ENCODE results near the gene ITPR1.

Gene ITPR1

GRCh38 chr3:4672725-4673275, 179.7 kb downstream of the ITPR1 start:
- Histone ChIP-seq H3K9me3 (ENCODE audit: control extremely low read depth in 1 of 5, control insufficient read depth in 4 of 5, insufficient read depth in 2 of 5, low read depth in 1 of 5, low read length in 4 of 5) (no peaks in the 10 kb centered on the region), H3K4me3 (ENCODE audit: control insufficient read depth in 1 of 7, extremely low read depth in 1 of 7, insufficient read depth in 4 of 7, low read depth in 2 of 7, low read length in 6 of 7) (no peak overlapping the region), H3K27me3 (replicated peaks in 2 of 5; ENCODE audit: control insufficient read depth in 4 of 5, insufficient read depth in 5 of 5, low read length in 4 of 5) (no peaks in the 10 kb centered on the region), H3K4me1 (ENCODE audit: control extremely low read depth in 1 of 4, control insufficient read depth in 4 of 4, insufficient read depth in 4 of 4, low read length in 3 of 4) (no peaks in the 10 kb centered on the region), H3K36me3 (ENCODE audit: control insufficient read depth in 4 of 4, insufficient read depth in 4 of 4, low read length in 3 of 4) (peaks cover 24 to 95% (median 63%) of the 10 kb centered on the region in 4 experiments), H3K27ac (ENCODE audit: insufficient read depth in 1 of 2, low read depth in 1 of 2, low read length in 2 of 2, poor library complexity in 1 of 2, severe bottlenecking in 2 of 2) (no peak overlapping the region)
- WGBS (ENCODE audit: insufficient coverage) = 97% methylated on average over 11 of the region's 11 CpGs
- POLR2A ChIA-PET = interaction anchor here (0.6 kb wide), 1 partner anchor 359 kb away, joined by 3 read pairs; no protein-coding TSS in a partner anchor
- DNase-seq = no peak
- CTCF ChIA-PET = interaction anchor here (1.3 to 4.5 kb wide), 3 partner anchors 8 to 12 kb away, joined by 3 to 33 read pairs (median 5); no protein-coding TSS in a partner anchor

- CTCF ChIA-PET = interaction anchor here (1.1 to 4.5 kb wide), 6 partner anchors 9 to 323 kb away, joined by 3 to 33 read pairs (median 5); no protein-coding TSS in a partner anchor
- no peaks in the 10 kb centered on the region for H3K9me3 ChIP-seq (ENCODE audit: control extremely low read depth in 1 of 5, control insufficient read depth in 4 of 5, insufficient read depth in 2 of 5, low read depth in 1 of 5, low read length in 4 of 5)
- POLR2A ChIA-PET = interaction anchor here (0.6 kb wide), 1 partner anchor 401 kb away, joined by 3 read pairs; no protein-coding TSS in a partner anchor
- peaks cover 19 to 95% (median 66%) of the 10 kb centered on the region in 4 experiments for H3K36me3 ChIP-seq (ENCODE audit: control insufficient read depth in 4 of 4, insufficient read depth in 4 of 4, low read length in 3 of 4)
- WGBS (ENCODE audit: insufficient coverage) = 100% methylated on average over 1 of the region's 2 CpGs
- DNase-seq = no peak
- H3K27ac ChIP-seq (ENCODE audit: insufficient read depth in 1 of 2, low read depth in 1 of 2, low read length in 2 of 2, poor library complexity in 1 of 2, severe bottlenecking in 2 of 2) = no peak overlapping the region
- no peaks in the 10 kb centered on the region for H3K27me3 ChIP-seq (replicated peaks in 2 of 5; ENCODE audit: control insufficient read depth in 4 of 5, insufficient read depth in 5 of 5, low read length in 4 of 5)
- no peak overlapping the region for H3K4me3 ChIP-seq (ENCODE audit: control insufficient read depth in 1 of 7, extremely low read depth in 1 of 7, insufficient read depth in 4 of 7, low read depth in 2 of 7, low read length in 6 of 7)
- H3K4me1 ChIP-seq (ENCODE audit: control extremely low read depth in 1 of 4, control insufficient read depth in 4 of 4, insufficient read depth in 4 of 4, low read length in 3 of 4) = no peaks in the 10 kb centered on the region
Observed at GRCh38 chr3:4674216-4674615, 181.1 kb downstream of the ITPR1 start.

GRCh38 chr3:4675704-4676103, 182.6 kb downstream of the ITPR1 start:
- H3K36me3 ChIP-seq (ENCODE audit: control insufficient read depth in 4 of 4, insufficient read depth in 4 of 4, low read length in 3 of 4) = peaks cover 15 to 95% (median 65%) of the 10 kb centered on the region in 4 experiments
- CTCF ChIA-PET = interaction anchor here (2.1 to 4.5 kb wide), 2 partner anchors 9 to 42 kb away, joined by 6 to 33 read pairs; no protein-coding TSS in a partner anchor

GRCh38 chr3:4678320-4678719, 185.2 kb downstream of the ITPR1 start:
- ChIA-PET POLR2A (no interaction called here), CTCF (interaction anchor here (1.5 kb wide), 2 partner anchors 9 to 17 kb away, joined by 3 to 4 read pairs; no protein-coding TSS in a partner anchor)
- H3K9me3 ChIP-seq (ENCODE audit: control extremely low read depth in 1 of 5, control insufficient read depth in 4 of 5, insufficient read depth in 2 of 5, low read depth in 1 of 5, low read length in 4 of 5) = no peaks in the 10 kb centered on the region
- no peak overlapping the region for H3K4me3 ChIP-seq (ENCODE audit: control insufficient read depth in 1 of 7, extremely low read depth in 1 of 7, insufficient read depth in 4 of 7, low read depth in 2 of 7, low read length in 6 of 7)
- H3K27me3 ChIP-seq (replicated peaks in 2 of 5; ENCODE audit: control insufficient read depth in 4 of 5, insufficient read depth in 5 of 5, low read length in 4 of 5) = no peaks in the 10 kb centered on the region
- peaks cover 12 to 95% (median 63%) of the 10 kb centered on the region in 4 experiments for H3K36me3 ChIP-seq (ENCODE audit: control insufficient read depth in 4 of 4, insufficient read depth in 4 of 4, low read length in 3 of 4)
- 95% methylated on average over 9 of the region's 10 CpGs for WGBS (ENCODE audit: insufficient coverage)
- H3K27ac ChIP-seq (ENCODE audit: insufficient read depth in 1 of 2, low read depth in 1 of 2, low read length in 2 of 2, poor library complexity in 1 of 2, severe bottlenecking in 2 of 2) = no peak overlapping the region
- no peak for DNase-seq
- no peaks in the 10 kb centered on the region for H3K4me1 ChIP-seq (ENCODE audit: control extremely low read depth in 1 of 4, control insufficient read depth in 4 of 4, insufficient read depth in 4 of 4, low read length in 3 of 4)

More at GRCh38 chr3:4675704-4676103, 182.6 kb downstream of the ITPR1 start:
- Histone ChIP-seq H3K27me3 (replicated peaks in 2 of 5; ENCODE audit: control insufficient read depth in 4 of 5, insufficient read depth in 5 of 5, low read length in 4 of 5) (no peaks in the 10 kb centered on the region), H3K27ac (ENCODE audit: insufficient read depth in 1 of 2, low read depth in 1 of 2, low read length in 2 of 2, poor library complexity in 1 of 2, severe bottlenecking in 2 of 2) (no peak overlapping the region), H3K4me3 (ENCODE audit: control insufficient read depth in 1 of 7, extremely low read depth in 1 of 7, insufficient read depth in 4 of 7, low read depth in 2 of 7, low read length in 6 of 7) (no peak overlapping the region), H3K9me3 (ENCODE audit: control extremely low read depth in 1 of 5, control insufficient read depth in 4 of 5, insufficient read depth in 2 of 5, low read depth in 1 of 5, low read length in 4 of 5) (no peaks in the 10 kb centered on the region), H3K4me1 (ENCODE audit: control extremely low read depth in 1 of 4, control insufficient read depth in 4 of 4, insufficient read depth in 4 of 4, low read length in 3 of 4) (no peaks in the 10 kb centered on the region)
- POLR2A ChIA-PET = no interaction called here
- 100% methylated on average over 1 of the region's 1 CpG for WGBS (ENCODE audit: insufficient coverage)
- DNase-seq = no peak

GRCh38 chr3:4680227-4680691, 187.1 kb downstream of the ITPR1 start:
- H3K4me3 ChIP-seq (ENCODE audit: control insufficient read depth in 1 of 7, extremely low read depth in 1 of 7, insufficient read depth in 4 of 7, low read depth in 2 of 7, low read length in 6 of 7) = no peak overlapping the region
- DNase-seq = no peak
- H3K27me3 ChIP-seq (replicated peaks in 2 of 5; ENCODE audit: control insufficient read depth in 4 of 5, insufficient read depth in 5 of 5, low read length in 4 of 5) = no peaks in the 10 kb centered on the region
- H3K4me1 ChIP-seq (ENCODE audit: control extremely low read depth in 1 of 4, control insufficient read depth in 4 of 4, insufficient read depth in 4 of 4, low read length in 3 of 4) = no peaks in the 10 kb centered on the region
- ChIA-PET CTCF (interaction anchor here (1.3 to 1.4 kb wide), 2 partner anchors 8 to 10 kb away, joined by 3 to 6 read pairs; no protein-coding TSS in a partner anchor), POLR2A (no interaction called here)
- peaks cover 17 to 95% (median 70%) of the 10 kb centered on the region in 4 experiments for H3K36me3 ChIP-seq (ENCODE audit: control insufficient read depth in 4 of 4, insufficient read depth in 4 of 4, low read length in 3 of 4)
- no peak overlapping the region for H3K27ac ChIP-seq (ENCODE audit: insufficient read depth in 1 of 2, low read depth in 1 of 2, low read length in 2 of 2, poor library complexity in 1 of 2, severe bottlenecking in 2 of 2)
- H3K9me3 ChIP-seq (ENCODE audit: control extremely low read depth in 1 of 5, control insufficient read depth in 4 of 5, insufficient read depth in 2 of 5, low read depth in 1 of 5, low read length in 4 of 5) = no peaks in the 10 kb centered on the region
- 100% methylated on average over 3 of the region's 3 CpGs for WGBS (ENCODE audit: insufficient coverage)

- CTCF ChIA-PET = no interaction called here
- Histone ChIP-seq H3K4me3 (ENCODE audit: control insufficient read depth in 1 of 7, extremely low read depth in 1 of 7, insufficient read depth in 4 of 7, low read depth in 2 of 7, low read length in 6 of 7) (no peak overlapping the region), H3K27me3 (replicated peaks in 2 of 5; ENCODE audit: control insufficient read depth in 4 of 5, insufficient read depth in 5 of 5, low read length in 4 of 5) (no peaks in the 10 kb centered on the region), H3K36me3 (ENCODE audit: control insufficient read depth in 4 of 4, insufficient read depth in 4 of 4, low read length in 3 of 4) (peaks cover 17 to 95% (median 74%) of the 10 kb centered on the region in 4 experiments), H3K4me1 (ENCODE audit: control extremely low read depth in 1 of 4, control insufficient read depth in 4 of 4, insufficient read depth in 4 of 4, low read length in 3 of 4) (no peaks in the 10 kb centered on the region), H3K27ac (ENCODE audit: insufficient read depth in 1 of 2, low read depth in 1 of 2, low read length in 2 of 2, poor library complexity in 1 of 2, severe bottlenecking in 2 of 2) (no peak overlapping the region), H3K9me3 (ENCODE audit: control extremely low read depth in 1 of 5, control insufficient read depth in 4 of 5, insufficient read depth in 2 of 5, low read depth in 1 of 5, low read length in 4 of 5) (no peaks in the 10 kb centered on the region)
- no peak for DNase-seq
- no CpG with 5 or more reads among the region's 2 CpGs for WGBS (ENCODE audit: insufficient coverage)
- POLR2A ChIA-PET = no interaction called here
Observed at GRCh38 chr3:4680871-4681300, 187.7 kb downstream of the ITPR1 start.

GRCh38 chr3:4681301-4681700, 188.2 kb downstream of the ITPR1 start:
- H3K36me3 ChIP-seq (ENCODE audit: control insufficient read depth in 4 of 4, insufficient read depth in 4 of 4, low read length in 3 of 4) = peaks cover 21 to 95% (median 76%) of the 10 kb centered on the region in 4 experiments
- CTCF ChIA-PET = no interaction called here
- no peak for DNase-seq
- H3K9me3 ChIP-seq (ENCODE audit: control extremely low read depth in 1 of 5, control insufficient read depth in 4 of 5, insufficient read depth in 2 of 5, low read depth in 1 of 5, low read length in 4 of 5) = no peaks in the 10 kb centered on the region
- POLR2A ChIA-PET = no interaction called here
- H3K27me3 ChIP-seq (replicated peaks in 2 of 5; ENCODE audit: control insufficient read depth in 4 of 5, insufficient read depth in 5 of 5, low read length in 4 of 5) = no peaks in the 10 kb centered on the region
- no peak overlapping the region for H3K27ac ChIP-seq (ENCODE audit: insufficient read depth in 1 of 2, low read depth in 1 of 2, low read length in 2 of 2, poor library complexity in 1 of 2, severe bottlenecking in 2 of 2)
- H3K4me1 ChIP-seq (ENCODE audit: control extremely low read depth in 1 of 4, control insufficient read depth in 4 of 4, insufficient read depth in 4 of 4, low read length in 3 of 4) = no peaks in the 10 kb centered on the region
- H3K4me3 ChIP-seq (ENCODE audit: control insufficient read depth in 1 of 7, extremely low read depth in 1 of 7, insufficient read depth in 4 of 7, low read depth in 2 of 7, low read length in 6 of 7) = no peak overlapping the region
